Pulmonary artery endothelial cell (primary cell): ENCODE results near the gene MUC6. TPM values are rescaled to one million over a fixed set of nuclear protein-coding genes. Genes with fewer than 3 reads are reported as not detected.

ENCODE experiments used
- DNase-seq: peaks from one replicate; pipeline ENCODE4 v3.0.0-alpha.2; 2011; ENCODE audit warnings: low read depth, low spot score
- total RNA-seq: library from RNA; depleted of rRNA; stranded (reverse); fragments of >200 nt; gene quantifications from 2 replicates; pipeline ENCODE4 v1.2.3, GENCODE V29; 2014

Gene MUC6
- total RNA-seq, 1 donor from 2014 or later: not detected

DNA sequence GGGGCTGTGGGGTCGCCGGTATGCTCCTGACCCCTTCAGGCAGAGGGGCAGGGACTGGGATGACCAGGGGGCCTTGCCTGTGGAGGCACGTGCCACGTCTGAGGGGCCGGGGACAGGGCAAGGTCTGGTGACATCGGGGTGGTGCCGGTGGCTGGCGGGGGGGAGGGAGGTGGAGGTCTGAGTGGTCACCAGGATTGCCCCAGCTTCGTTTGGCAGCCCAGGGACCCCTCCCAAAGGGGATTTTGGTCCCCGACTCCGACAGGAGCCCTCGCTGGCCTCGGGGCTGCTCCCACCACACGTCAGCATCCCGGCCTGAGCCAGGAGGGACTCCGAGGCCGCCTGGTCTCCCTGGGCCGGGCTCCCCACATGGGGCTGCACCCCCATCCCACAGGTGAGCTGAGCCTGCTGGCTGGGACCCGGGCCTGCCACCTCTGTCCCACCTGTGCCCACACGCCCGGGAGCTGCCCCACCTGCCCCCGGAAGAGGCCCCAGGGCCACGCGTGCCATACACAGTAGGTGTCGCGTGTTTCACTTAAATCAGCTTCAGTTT, 1.1 kb upstream of the MUC6 start:
- DNase-seq: no peak

DNA sequence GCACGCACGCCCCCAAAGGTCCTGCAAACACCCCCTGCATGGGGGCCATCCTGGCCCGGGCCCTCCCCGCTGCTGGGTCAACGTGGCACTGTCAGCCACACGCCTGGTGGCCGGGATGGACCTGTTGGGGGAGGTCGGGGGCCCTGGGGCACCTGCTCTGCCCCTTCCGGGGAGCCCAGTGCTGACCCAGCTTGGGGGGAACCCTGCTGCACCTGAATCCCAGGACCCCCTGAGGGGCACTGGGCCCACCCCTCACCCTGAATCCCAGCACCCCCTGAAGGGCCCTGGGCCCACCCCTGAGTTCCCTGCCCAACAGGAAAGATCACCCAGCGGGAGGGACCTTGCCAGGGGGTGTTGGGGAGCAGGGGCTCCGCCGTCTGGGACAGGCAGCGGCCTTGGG, 413 bp upstream of the MUC6 start:
- no peak for DNase-seq

DNA sequence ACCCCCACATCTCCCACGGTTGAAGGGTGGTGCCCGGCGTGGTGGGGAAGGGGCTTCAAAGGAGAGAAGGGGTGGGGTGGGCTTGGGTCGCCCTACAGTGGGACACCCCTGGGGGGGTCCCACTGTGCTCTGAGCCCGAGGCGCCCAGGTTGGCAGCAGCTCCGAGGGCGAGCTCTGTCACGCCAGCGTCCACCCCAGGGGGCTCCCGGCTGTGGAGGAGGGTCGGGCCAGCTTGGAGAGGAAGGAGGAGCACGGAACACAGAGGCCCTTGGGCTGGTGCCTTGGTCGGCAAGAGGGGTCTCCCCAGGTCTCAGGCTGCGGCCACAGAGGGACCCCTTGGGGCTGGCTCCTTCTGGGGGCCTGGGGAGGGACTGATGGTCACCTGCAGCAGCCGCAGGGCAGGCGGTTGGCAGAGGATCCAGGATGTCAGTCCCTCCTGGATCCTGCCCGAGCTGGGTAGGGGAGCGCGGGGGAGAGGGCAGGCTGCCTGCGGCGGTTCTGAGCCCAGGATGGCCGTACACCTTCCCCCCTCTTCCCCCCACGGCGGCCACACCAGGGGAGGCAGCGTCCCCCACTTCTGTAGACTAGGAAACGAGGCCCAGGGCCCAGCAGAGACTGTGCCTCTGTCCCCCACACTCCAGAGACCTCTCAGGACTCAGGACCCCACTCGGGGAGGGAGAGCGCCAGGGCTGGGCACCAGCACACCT, 788 bp downstream of the MUC6 start:
- no peak for DNase-seq

DNA sequence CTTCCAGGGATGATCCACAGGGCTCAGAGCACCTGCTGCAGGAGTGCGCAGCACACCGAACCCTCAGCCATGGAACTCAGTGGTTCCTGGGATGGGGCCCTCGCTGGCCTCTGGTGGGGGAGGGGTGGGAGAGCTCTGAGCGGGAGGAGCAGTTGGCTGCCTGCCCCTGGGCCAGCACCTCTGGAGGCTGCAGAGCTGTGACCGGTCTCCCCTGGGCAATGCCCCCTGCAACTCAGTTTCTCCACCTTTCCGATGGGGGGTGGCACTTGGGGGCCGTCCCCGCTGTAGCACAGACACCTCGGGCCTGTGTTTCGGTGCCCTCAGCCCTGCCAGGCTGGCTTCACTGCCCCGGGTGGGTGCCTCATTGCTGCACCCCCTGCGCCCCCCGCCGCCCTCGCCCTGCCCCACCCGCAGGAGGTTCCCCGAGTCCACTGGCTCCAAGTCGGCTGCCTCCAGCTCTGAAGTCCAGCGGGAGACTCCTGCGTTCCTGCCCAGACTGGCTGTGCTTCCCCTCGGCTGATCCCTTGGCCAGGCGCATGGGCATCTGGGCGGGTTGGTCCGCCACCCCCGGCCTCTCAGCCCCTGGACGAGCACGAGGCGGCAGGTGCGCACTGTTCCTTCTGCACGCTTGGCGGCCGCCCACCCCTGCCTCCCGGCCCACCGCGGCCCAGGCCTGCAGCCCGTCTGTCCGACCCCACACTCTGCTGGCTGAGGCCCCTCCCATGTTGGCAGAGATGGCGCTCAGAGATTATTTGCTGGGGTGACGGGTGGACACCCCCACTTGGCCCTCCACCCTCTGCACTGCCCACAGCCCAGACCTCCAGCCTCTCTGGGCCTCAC, 1.8 kb downstream of the MUC6 start:
- DNase-seq: no peak

DNA sequence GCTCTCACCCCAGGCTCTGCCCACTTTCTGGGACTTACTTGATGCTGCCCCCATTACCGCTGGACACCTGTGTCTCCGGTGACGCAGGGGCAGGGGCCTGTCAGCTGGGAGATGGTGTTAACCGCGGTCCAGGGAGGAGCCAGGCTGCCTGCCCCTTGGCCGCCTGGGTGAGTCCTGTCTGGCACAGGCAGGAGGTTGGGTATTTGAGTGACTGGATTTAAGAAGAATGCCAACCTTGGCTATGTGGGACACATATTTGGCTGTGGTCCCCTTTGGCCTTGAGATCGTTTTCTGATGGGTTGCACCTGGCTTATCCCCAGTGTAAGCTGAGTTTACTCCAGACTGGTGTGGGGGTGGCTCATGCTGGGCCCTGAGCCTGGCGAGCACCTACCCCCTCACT, 2.5 kb downstream of the MUC6 start:
- no peak for DNase-seq

DNA sequence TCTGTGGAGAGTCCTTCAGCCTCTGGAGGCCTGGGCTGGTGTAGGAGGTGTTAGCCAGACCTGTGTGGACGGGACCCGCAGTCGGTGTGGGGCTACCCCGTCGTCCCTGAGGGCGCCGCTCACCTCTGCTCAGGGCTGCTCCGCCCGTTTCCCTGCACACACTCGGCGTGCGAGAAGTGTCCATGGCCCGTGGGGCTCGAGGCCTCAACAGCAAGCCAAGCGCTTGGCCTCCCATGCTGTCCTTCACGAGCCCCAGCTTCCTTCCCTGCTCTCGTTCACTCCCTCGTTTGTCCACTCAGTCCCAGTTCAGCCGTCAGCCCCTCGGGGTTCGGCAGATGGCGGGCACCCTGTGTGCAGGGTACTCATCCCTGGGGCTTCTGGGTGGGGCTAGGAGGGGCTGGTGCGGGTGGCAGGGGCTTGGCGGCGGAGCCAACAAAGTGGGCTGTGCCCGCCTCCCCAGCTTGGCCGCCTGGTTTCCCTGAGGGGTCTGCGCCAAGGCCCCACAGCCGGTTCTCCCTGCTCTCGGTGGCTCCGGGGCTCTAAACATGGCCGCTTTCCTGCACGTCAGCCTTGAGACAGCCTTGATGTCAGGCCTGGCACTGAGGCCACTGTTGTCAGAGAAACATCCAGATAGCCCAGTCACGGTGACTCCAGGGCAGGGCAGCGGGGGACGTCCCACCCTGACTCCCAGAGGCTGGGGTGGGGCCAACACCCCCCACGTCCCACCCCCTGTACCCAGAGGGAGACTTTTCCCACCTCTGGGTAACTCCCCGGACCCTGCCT, 3.3 kb downstream of the MUC6 start:
- no peak for DNase-seq

DNA sequence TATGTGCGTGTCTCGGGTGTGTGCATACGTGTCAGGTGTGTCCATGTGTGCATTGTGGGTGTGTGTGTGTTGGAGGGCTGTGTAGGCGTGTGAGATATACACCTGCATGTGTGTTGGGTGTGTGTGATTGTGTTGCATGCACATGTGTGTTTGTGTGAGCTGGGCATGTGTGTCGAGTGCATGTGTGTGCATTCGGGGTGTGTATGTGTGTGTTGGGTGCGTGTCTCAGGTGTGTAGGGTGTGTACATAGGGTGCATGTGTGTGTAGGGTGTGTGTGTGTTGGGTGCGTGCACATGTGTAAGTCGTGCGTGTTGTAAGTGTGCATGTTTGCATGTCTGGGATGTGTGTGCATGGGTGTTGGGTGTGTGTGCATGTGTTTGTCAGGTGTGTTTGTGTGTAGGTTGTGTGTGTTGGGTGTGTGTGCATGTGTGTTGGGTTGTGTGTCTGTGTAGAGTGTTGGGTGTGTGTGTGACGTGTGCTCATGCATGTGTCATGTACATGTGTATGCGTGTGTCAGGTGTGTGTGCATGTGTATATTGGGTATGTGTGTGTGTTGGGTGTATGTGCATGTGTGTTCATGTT, 4.1 kb downstream of the MUC6 start:
- DNase-seq: no peak

DNA sequence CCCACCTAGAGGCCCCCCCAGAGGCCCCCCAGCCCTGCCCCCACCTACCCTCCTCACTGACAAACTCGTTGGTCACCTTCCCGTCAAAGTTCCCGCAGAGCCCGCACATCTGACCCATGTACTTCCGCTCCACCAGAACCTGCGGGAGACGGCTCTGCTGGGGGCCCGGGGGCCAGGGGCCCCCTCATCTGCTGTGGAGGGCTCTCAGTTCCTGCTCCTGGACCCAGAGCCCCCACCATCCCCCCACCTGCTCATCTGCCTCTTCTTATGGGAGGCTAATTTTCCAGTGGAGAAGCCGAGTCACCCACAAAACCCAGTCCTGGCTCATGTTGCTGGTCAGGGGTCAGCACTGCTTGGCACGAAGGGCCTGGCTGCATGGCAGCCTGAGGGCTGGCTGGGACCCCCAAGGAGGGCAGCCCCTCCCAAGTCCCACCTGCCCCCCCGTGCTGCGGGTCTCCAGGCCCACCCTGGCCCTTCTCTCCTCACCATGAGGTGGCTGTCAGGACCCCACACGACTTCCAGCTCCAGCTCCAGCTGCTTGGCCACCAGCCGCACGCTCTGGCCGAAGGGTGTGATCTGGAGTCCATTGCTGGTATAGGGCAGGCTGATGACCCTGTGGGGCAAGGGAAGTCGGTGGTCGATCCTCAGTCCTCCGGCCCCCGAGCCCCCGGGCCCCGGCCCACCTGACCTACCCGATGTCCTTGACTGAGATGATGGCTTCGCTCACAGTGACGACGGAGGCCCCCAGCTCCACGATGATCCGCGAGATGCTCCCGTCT, 5.2 kb downstream of the MUC6 start:
- no peak for DNase-seq

DNA sequence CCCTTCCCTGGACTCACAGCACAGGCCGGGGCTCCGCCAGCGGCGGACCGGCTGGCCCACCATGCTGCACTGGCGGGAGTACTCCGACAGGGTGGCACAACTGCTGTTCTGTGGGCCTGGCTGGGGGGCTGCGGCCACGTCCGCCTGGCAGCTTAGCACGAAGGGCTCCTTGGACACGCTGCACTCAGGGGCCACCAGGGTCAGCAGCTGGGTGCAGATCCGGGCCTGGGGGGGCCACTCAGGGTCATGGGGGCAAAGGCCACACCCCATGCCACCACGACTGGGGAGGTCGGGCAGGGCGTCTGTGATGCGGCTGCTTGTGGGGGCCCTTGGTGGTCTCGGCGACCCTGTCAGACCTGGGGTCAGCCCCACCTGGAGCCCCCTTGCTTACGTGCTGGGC, 6.0 kb downstream of the MUC6 start:
- no peak for DNase-seq

DNA sequence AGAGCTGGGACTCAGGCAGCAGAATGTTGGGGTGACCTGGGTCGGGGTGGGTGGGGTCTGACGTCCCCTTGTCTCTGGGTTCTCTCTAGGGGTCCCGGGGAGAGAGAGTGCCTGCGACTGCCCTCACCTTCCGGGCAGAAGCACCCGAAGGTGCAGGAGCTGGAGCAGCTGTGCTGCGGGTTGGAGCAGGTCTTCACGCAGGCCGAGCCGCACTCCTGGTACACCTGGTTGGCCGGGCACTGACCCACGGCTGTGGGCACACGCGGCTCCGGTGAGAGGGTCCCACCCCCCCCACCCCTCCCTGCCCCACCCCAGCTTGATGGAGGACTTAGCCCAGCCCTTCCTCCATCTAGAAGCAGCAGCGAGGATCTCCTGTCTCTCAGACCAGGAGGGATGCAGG, 6.4 kb downstream of the MUC6 start:
- DNase-seq: no peak

DNA sequence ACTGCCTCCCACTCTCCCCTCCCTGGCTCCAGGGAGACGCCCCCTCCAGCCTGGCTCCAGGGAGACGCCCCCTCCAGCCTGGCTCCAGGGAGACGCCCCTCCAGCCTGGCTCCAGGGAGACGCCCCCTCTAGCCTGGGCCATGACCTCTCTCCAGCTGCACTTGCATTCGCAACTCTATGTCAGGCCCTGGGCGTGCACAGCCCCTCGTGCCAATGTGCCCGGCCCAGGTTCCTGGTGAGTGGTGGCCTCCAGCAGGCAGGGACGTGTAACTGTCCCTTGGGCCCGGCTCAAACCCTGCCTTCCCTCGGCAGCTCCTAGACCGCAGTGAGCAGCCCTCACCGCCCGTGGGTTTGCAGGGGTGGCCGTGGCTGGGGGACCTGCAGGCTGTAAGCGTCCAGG, 6.9 kb downstream of the MUC6 start:
- DNase-seq: no peak

DNA sequence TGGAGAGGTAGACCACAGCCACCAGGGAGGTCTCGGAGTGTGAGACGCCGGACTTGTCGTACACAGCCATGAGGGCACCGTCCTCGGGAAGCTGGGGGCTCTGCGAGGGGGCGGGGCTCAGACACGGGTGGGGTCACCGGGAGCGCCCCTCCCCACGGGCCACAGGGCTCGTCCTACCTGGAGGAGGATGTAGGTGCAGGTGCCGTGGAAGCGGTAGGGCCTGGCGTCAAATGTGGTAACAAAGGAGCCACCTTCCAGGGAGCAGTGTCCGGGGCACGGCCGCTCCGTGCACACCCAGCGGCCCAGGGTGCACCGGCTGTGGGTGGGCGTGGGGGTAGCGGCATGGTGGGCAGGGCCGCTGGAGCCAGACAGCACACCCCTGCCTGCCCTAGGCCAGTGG, 7.5 kb downstream of the MUC6 start:
- no peak for DNase-seq

DNA sequence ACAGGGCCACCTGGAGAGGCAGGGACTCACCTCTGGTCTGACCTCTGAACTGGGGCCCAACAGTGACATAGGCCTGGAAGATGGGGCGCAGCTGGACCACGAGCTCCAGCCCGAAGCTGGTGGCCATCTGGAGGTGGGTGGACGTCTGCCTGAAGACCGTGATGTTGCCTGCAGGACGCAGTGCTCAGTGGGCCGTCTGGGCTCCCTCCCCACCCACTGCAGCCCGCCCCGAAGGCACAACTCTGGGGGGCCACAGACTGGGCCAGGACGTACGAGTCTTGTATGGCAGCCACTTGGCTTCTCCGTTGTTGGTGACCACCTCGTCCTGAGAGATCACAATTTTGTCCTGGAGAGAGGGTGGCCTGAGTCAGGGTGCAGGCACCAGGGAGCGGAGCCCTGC, 7.9 kb downstream of the MUC6 start:
- DNase-seq: no peak

DNA sequence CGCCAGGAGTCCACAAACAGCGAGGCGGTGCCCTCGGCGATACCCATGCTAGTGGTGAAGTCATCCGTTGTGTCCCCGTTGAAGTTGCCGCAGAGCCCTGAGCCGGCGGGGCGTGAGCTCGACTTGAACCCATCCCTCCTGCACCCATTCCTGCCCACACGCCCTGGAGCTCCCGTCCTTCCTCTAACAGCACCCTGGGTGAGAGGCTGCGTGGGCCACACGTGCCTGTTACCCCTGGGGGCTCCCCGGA, 8.3 kb downstream of the MUC6 start:
- DNase-seq: no peak

DNA sequence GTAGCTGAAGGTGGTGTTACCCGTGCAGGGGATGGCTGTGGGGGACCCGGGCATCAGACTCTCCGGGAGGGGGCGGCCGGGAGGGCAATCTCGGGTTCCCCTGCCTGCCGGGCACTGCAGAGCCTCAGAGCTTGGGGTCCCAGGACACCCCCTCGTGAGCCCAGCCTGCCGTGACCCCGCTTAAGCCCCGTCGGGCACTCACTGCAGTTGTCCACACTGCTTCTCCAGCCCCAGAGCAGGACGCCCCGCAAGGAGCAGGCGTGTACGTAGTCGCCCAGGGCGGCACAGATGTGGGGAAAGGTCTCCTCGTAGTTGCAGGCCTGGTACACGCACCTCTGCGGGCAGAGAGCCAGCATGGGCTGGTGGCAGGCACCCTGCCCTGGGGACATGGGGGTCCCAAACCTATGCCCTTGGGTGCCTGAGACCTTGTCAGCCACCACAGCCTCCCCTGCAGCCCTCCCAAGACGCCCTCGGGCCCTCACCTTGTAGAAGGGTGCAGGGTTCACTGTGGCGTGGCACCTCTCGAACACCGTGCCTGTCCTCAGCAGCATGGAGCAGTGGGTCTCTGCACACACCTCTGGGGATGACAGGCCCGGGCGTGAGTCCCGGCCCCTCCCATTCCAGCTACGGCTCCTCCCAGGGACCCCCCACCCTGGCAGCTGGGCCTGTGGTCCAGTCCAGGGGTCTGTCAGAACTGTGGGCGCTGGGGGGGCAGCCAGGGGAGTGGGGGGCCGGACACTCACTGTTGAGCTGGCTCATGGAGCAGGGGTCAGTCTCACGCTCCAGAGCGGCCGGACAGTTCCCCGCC, 8.8 kb downstream of the MUC6 start:
- no peak for DNase-seq

DNA sequence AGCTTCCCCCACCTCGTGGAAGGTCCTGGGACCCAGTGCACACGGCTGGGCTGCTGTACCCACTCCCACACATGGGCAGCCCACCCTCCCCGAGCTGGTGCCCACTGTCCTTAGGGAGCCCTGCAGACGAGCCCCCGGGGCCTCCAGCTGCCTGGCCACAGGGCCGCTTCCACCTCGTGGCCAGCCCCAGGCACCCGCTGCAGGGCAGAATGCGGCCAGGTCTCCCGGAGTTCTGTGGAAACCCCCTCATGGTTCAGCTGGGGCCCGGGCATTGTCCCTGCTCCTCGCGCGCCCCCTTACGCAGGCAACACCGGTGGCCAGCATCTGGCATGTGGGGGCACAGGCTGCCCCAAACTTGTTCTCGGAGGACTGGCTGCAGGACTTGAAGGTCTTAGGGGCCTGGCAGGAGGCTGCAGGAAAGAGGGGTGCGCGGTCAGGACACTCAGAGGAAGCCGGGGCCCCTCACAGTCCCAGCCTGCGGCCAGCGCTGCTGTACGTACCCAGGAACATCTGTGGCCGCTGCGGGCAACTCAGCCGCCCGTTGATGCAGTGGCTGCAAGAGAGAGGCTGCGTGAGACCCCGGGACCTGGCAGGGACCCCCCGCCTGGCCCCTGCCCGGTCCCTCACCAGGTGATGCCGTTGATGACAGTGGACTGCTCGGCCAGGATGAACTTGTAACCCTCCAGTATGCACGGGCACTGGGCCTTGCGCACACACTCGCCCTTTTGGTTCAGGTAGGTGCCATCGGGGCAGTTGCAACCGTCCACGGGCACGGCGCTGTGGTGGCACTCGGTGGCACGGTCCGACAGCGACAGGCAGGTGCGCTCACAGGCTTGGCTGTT, 9.7 kb downstream of the MUC6 start:
- no peak for DNase-seq

DNA sequence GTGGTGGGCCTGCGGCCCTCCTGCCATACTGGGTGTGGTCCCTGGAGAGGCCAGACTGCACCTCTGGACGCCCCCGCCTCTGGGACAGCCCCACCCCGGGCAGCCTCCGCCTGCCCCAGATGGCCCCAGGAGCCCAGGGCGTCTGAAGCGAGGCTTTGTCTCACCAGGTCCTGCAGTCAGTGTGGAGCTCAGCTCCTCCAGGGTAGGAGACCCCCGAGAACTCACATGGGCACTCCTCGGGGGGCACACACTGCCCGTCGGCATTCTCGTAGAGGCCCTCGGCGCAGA, 10.4 kb downstream of the MUC6 start:
- no peak for DNase-seq

DNA sequence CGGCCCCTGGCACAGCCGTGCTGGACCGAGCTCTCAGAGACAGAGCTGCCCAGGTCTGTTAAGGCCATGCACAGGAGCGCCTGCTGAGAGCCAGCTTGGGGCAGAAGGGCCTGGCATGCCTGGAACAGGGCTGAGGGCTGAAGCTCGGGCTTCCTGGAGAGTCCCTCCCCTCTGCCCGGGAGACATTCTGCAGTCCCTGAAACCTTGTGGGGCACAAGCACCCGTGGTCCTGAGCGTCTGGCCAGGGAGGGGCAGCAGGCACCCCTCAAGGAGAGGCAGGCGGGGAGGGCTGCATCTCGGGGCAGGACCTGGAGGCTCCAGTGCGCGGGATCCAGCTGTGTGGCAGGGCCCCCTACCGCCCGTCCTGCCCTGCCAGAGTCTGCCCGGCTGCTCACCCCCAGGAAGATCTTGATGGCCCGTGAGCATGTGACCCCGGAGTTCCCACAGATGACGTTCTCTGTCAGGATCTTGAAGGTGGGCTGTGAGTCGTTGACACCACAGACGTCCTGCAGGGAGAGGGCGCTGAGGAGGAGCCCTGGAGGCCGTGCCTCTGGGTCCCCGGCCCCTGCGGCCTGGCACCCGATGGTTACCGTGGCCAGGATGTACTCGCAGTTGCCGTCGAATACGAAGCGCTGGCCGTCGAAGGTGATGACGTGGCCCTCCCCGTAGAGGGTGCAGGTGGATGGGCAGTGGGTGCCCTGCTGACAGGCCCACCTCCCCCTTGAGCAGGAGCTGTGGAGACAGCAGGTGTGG, 10.9 kb downstream of the MUC6 start:
- no peak for DNase-seq
